ENCODE data around the gene MRPL18.
"Not testable (repeated sequence)": the region's sequence is repeated elsewhere in the genome, so short reads cannot be mapped to it uniquely, and the experiment has no call there.

MRPL18 gene

GRCh38 chr6:159790956-159791598 lies 810 bp downstream of the MRPL18 start:
- no peak for TF ChIP-seq CTCF (IDR thresholded peaks at IDR 0.05; ENCODE audit: borderline replicate concordance, insufficient read depth, low read depth, low read length)
- peak overlapping the region; percentile 57 for H3K4me3 ChIP-seq (ENCODE audit: low read depth, low read length)

- H3K4me3 ChIP-seq (ENCODE audit: low read depth, low read length) = not testable (repeated sequence)
Measured at GRCh38 chr6:159794976-159795375, 4.7 kb downstream of the MRPL18 start.

- H3K4me3 ChIP-seq (ENCODE audit: low read depth, low read length) = no peak overlapping the region
- TF ChIP-seq CTCF (IDR thresholded peaks at IDR 0.05; ENCODE audit: borderline replicate concordance, insufficient read depth, low read depth, low read length) = no peak
Measured at GRCh38 chr6:159797554-159797953, 7.3 kb downstream of the MRPL18 start.

GRCh38 chr6:159800141-159800865 lies 10.0 kb downstream of the MRPL18 start, which contains the start of gene PNLDC1:
PNLDC1 (plus strand) TSS chr6:159800276; CDS start chr6:159800308, 32 bp downstream.
- no peak within 1 kb of the TSS for H3K4me3 ChIP-seq (ENCODE audit: low read depth, low read length)
- no peak for TF ChIP-seq CTCF (IDR thresholded peaks at IDR 0.05; ENCODE audit: borderline replicate concordance, insufficient read depth, low read depth, low read length)

- no peak overlapping the region for H3K4me3 ChIP-seq (ENCODE audit: low read depth, low read length)
- no peak for TF ChIP-seq CTCF (IDR thresholded peaks at IDR 0.05; ENCODE audit: borderline replicate concordance, insufficient read depth, low read depth, low read length)
Measured at GRCh38 chr6:159801935-159802334, 11.7 kb downstream of the MRPL18 start.

- no peak for TF ChIP-seq CTCF (IDR thresholded peaks at IDR 0.05; ENCODE audit: borderline replicate concordance, insufficient read depth, low read depth, low read length)
- H3K4me3 ChIP-seq (ENCODE audit: low read depth, low read length) = no peak overlapping the region
Measured at GRCh38 chr6:159804504-159804903, 14.2 kb downstream of the MRPL18 start.

GRCh38 chr6:159805440-159806020 lies 15.3 kb downstream of the MRPL18 start:
- no peak for TF ChIP-seq CTCF (IDR thresholded peaks at IDR 0.05; ENCODE audit: borderline replicate concordance, insufficient read depth, low read depth, low read length)
- no peak overlapping the region for H3K4me3 ChIP-seq (ENCODE audit: low read depth, low read length)

All from GM12875 (cell line).